ENCODE results near the gene AGBL2. TPM values are rescaled to one million over a fixed set of nuclear protein-coding genes. Genes with fewer than 3 reads are reported as not detected.

Gene AGBL2
- total RNA-seq, 6 experiments from 2014 or later: 0.43 to 5.8 (median 2.1) TPM

- ATAC-seq (no peak), DNase-seq (no peak)
- intact Hi-C loops (cut with DNase I): no loop called here
- no peak overlapping the region for H3K4me3 ChIP-seq
- WGBS (ENCODE audit: insufficient coverage, low coverage, low lambda C conversion rate, missing lambda C conversion rate): 51% methylated on average over 3 of the region's 3 CpGs
- TF ChIP-seq POLR2A (IDR thresholded peaks at IDR 0.05) (no peak), CTCF (IDR thresholded peaks at IDR 0.05) (no peak)
- no peak overlapping the region for H3K27ac ChIP-seq
- no peaks in the 10 kb centered on the region for H3K9me3 ChIP-seq
- peaks cover 0 to 60% (median 42%) of the 10 kb centered on the region in 4 donors for H3K36me3 ChIP-seq
- no peaks in the 10 kb centered on the region for H3K27me3 ChIP-seq
- no peaks in the 10 kb centered on the region for H3K4me1 ChIP-seq
Measured at GRCh38 chr11:47617417-47617809, 97.8 kb downstream of the AGBL2 start.

DNA sequence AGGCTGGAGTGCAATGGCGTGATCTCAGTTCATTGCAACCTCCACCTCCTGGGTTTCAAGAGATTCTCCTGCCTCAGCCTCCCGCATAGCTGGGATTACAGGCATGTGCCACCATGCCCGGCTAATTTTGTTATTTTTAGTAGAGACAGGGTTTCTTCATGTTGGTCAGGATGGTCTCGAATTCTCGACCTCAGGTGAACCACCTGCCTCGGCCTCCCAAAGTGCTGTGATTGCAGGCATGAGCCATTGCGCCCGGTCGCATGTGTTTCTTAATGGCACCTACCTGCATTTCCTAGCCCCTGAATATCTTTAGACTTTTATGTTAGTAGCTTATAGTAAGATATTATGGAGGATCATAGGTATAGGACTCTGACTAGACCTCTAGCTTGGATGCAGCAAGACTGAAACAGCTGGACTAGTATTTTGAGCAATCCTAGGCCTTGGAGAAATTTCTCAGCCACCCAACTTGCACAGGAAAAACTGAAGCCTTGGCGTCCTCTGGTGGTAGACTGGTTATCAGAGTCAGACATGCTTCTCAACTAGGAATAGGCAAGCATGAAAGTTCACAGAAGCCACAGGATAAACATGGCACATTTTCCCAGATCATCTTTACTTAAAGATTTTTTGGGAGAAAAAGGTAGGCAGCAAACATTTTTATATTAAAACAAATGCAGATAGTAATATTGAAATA lies 98.3 kb downstream of the AGBL2 start:
- Histone ChIP-seq H3K4me3 (no peak overlapping the region), H3K4me1 (no peaks in the 10 kb centered on the region), H3K36me3 (peaks cover 0 to 54% (median 38%) of the 10 kb centered on the region in 4 donors), H3K27me3 (no peaks in the 10 kb centered on the region), H3K9me3 (no peaks in the 10 kb centered on the region), H3K27ac (no peak overlapping the region)
- intact Hi-C loops (cut with DNase I): no loop called here
- 80% methylated on average over 7 of the region's 10 CpGs for WGBS (ENCODE audit: insufficient coverage, low coverage, low lambda C conversion rate, missing lambda C conversion rate)
- DNase-seq: no peak
- no peak for TF ChIP-seq POLR2A (IDR thresholded peaks at IDR 0.05)
- peak; percentile 37 to 48 (median 38) for TF ChIP-seq CTCF (IDR thresholded peaks at IDR 0.05)
- peak; percentile 35 to 58 (median 44) for ATAC-seq

DNA sequence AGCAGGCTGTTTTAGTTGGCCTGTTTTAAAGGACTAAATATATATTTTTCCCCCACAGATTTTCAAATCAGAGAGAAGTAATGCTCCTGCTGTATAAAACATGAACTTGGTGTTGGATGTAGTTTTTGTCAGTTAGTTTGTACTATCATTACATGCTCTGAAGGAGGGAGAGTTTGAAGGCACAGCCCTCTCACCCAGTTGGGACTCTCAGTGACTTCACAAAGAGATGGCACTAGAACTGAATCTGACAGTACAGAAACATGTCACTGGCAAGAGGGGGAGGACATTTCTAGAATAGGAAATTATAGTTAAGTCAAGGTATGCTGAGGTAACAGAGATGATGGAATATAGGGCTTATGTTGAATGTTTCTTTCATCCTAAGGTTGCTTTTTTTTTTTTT lies 99.9 kb downstream of the AGBL2 start:
- no peaks in the 10 kb centered on the region for H3K27me3 ChIP-seq
- intact Hi-C loops (cut with DNase I): no loop called here
- TF ChIP-seq CTCF (IDR thresholded peaks at IDR 0.05): no peak
- no peak for TF ChIP-seq POLR2A (IDR thresholded peaks at IDR 0.05)
- peaks cover 0 to 46% (median 24%) of the 10 kb centered on the region in 4 donors for H3K36me3 ChIP-seq
- no peaks in the 10 kb centered on the region for H3K9me3 ChIP-seq
- ATAC-seq: peak in 1 of 4 donors; percentile 23
- H3K27ac ChIP-seq: no peak overlapping the region
- no peak overlapping the region for H3K4me3 ChIP-seq
- no peaks in the 10 kb centered on the region for H3K4me1 ChIP-seq
- DNase-seq: no peak

GRCh38 chr11:47611348-47611794 lies 103.8 kb downstream of the AGBL2 start:
- Histone ChIP-seq H3K27ac (no peak overlapping the region), H3K9me3 (no peaks in the 10 kb centered on the region), H3K4me1 (no peaks in the 10 kb centered on the region), H3K4me3 (no peak overlapping the region), H3K36me3 (peaks cover 0 to 14% (median 2%) of the 10 kb centered on the region in 4 donors), H3K27me3 (no peaks in the 10 kb centered on the region)
- intact Hi-C loops (cut with DNase I): no loop called here
- WGBS (ENCODE audit: insufficient coverage, low coverage, low lambda C conversion rate, missing lambda C conversion rate): 61% methylated on average over 6 of the region's 6 CpGs
- ATAC-seq (peak; percentile 16 to 70 (median 51)), DNase-seq (no peak)
- TF ChIP-seq CTCF (IDR thresholded peaks at IDR 0.05) (no peak), POLR2A (IDR thresholded peaks at IDR 0.05) (no peak)
